Activated CD8-positive, alpha-beta T cell treated with anti-CD3 and anti-CD28 coated beads for 36 hours (primary cell): ENCODE data around the gene MAPK4. TPM values are rescaled to one million over a fixed set of nuclear protein-coding genes. Genes with fewer than 3 reads are reported as not detected.
"Not testable (repeated sequence)": the region's sequence is repeated elsewhere in the genome, so short reads cannot be mapped to it uniquely, and the experiment has no call there.

Source experiments
- ATAC-seq: fragments of 200-7000 bp; cut with Tn5 transposase; one replicate; pipeline ENCODE4 v1.10.0; 2021; ENCODE audit warnings: mild to moderate bottlenecking, moderate library complexity
- CTCF ChIA-PET: fragments of 350-600 bp; sonication (Branson Sonifier 250); formaldehyde crosslinking; loops from one replicate; lab custom pipeline; 2021; ENCODE audit warnings: antibody characterized with exemption; lab: Charles Lee
- POLR2A ChIA-PET: fragments of 350-600 bp; sonication (Branson Sonifier 250); formaldehyde crosslinking; loops from one replicate; lab custom pipeline; 2021; ENCODE audit warnings: antibody characterized with exemption; lab: Charles Lee
- DNase-seq: peaks from one replicate; pipeline ENCODE4 v3.0.0-alpha.2; 2020
- H3K27ac Mint-ChIP-seq: one replicate; pipeline ENCODE4 v1.8.0; 2021; ENCODE audit warnings: mild to moderate bottlenecking, mixed read lengths
- H3K27me3 Mint-ChIP-seq: one replicate; pipeline ENCODE4 v1.8.0; 2021; ENCODE audit warnings: mixed read lengths
- H3K36me3 Mint-ChIP-seq: one replicate; pipeline ENCODE4 v1.8.0; 2021; ENCODE audit warnings: low read depth, mixed read lengths
- H3K4me1 Mint-ChIP-seq: one replicate; pipeline ENCODE4 v1.8.0; 2021; ENCODE audit warnings: low read depth, mixed read lengths
- H3K4me3 Mint-ChIP-seq: one replicate; pipeline ENCODE4 v1.8.0; 2021; ENCODE audit warnings: mild to moderate bottlenecking, moderate library complexity, mixed read lengths
- H3K9me3 Mint-ChIP-seq: one replicate; pipeline ENCODE4 v1.8.0; 2021; ENCODE audit warnings: mixed read lengths
- intact Hi-C: fragments of 100-400 bp; cut with micrococcal nuclease; formaldehyde crosslinking; loops from one replicate; pipeline ENCODE4 v1.10.0; 2022
- total RNA-seq, 2 experiments: library from RNA; stranded (reverse); gene quantifications; one replicate each; pipeline ENCODE4 v1.2.3, GENCODE V29; 2021
- TF ChIP-seq, protein P1 (sequence below): fragments of 200-600 bp; IDR thresholded peaks from one replicate; pipeline ENCODE4 v1.8.0; 2022; ENCODE audit warnings: antibody characterized with exemption, mild to moderate bottlenecking

The MAPK4 gene
- total RNA-seq, 2 experiments from 2014 or later = not detected

DNA sequence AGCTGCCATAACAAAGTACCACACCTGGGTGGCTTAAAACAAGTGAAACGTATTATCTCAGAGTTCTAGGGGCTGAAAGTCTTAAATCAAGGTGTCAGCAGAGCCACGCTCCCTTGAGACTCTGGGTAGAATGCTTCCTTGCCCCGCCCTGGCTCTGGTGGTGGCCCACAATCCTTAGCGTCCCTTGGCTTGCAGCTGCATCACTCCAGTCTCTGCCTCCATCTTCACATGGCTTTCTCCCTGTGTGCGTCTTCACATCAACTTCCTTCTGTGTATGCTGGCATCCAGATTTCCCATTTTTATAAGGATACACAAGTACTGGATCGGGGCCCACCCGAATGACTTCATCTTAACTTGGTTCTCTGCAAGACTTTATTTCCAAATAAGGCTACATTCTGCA, 197.5 kb downstream of the MAPK4 start:
- TF ChIP-seq, protein P1, sequence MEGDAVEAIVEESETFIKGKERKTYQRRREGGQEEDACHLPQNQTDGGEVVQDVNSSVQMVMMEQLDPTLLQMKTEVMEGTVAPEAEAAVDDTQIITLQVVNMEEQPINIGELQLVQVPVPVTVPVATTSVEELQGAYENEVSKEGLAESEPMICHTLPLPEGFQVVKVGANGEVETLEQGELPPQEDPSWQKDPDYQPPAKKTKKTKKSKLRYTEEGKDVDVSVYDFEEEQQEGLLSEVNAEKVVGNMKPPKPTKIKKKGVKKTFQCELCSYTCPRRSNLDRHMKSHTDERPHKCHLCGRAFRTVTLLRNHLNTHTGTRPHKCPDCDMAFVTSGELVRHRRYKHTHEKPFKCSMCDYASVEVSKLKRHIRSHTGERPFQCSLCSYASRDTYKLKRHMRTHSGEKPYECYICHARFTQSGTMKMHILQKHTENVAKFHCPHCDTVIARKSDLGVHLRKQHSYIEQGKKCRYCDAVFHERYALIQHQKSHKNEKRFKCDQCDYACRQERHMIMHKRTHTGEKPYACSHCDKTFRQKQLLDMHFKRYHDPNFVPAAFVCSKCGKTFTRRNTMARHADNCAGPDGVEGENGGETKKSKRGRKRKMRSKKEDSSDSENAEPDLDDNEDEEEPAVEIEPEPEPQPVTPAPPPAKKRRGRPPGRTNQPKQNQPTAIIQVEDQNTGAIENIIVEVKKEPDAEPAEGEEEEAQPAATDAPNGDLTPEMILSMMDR = no peak
- Mint-ChIP-seq H3K9me3 (no peaks in the 10 kb centered on the region), H3K27me3 (peaks cover 8% of the 10 kb centered on the region), H3K36me3 (no peaks in the 10 kb centered on the region), H3K4me1 (no peaks in the 10 kb centered on the region), H3K4me3 (no peak overlapping the region), H3K27ac (no peak overlapping the region)
- ChIA-PET CTCF (no interaction called here), POLR2A (no interaction called here)
- intact Hi-C loops = no loop called here
- DNase-seq (no peak), ATAC-seq (no peak)

DNA sequence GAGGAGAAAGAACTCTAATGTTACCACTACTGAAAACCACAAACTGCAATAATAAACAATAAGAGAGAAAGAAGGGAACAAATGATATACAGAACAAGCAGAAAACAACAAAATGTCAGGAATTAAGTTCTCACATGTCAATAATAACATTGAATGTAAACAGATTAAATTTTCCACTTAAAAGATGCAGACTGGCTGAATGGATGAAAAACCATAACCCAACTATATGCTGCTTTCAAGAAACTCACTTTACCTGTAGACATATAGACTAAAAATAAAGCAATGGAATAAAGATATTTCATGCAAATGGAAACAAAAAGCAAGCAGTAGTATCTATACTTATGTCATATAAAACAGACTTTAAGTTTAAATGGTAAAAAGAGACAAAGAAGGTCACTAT, 209.6 kb downstream of the MAPK4 start:
- DNase-seq (no peak), ATAC-seq (no peak)
- H3K27me3 Mint-ChIP-seq = peaks cover 28% of the 10 kb centered on the region
- peaks cover 30% of the 10 kb centered on the region for H3K9me3 Mint-ChIP-seq
- H3K4me1 Mint-ChIP-seq = no peaks in the 10 kb centered on the region
- H3K4me3 Mint-ChIP-seq = no peak overlapping the region
- CTCF ChIA-PET = no interaction called here
- TF ChIP-seq, protein P1 = no peak
- H3K27ac Mint-ChIP-seq = no peak overlapping the region
- POLR2A ChIA-PET = no interaction called here
- H3K36me3 Mint-ChIP-seq = no peaks in the 10 kb centered on the region
- intact Hi-C loops = no loop called here

DNA sequence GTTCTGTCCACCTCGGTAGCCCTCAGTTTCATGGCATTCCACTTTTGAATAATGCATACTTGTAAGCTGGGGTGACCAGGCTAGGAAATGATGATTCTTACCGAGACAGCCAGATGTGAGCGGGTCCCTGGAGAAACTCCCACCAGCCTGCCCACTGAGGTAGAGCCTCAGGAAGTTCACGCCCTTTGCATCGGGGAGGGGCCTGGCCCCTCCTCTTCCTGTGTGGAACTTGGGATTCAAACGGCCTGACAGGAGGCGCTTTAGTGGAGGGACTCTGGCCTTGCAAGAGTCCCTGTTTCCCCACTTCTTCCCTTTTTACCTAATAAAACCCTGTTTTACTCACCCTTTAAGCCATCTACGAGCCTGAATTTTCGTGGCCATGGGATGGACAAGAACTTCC, 215.3 kb downstream of the MAPK4 start:
- TF ChIP-seq, protein P1 = no peak
- Mint-ChIP-seq H3K27me3 (peaks cover 12% of the 10 kb centered on the region), H3K4me3 (no peak overlapping the region), H3K9me3 (peaks cover 6% of the 10 kb centered on the region), H3K36me3 (no peaks in the 10 kb centered on the region), H3K27ac (no peak overlapping the region), H3K4me1 (no peaks in the 10 kb centered on the region)
- no peak for DNase-seq
- no peak for ATAC-seq
- POLR2A ChIA-PET = no interaction called here
- intact Hi-C loops = no loop called here
- CTCF ChIA-PET = no interaction called here

DNA sequence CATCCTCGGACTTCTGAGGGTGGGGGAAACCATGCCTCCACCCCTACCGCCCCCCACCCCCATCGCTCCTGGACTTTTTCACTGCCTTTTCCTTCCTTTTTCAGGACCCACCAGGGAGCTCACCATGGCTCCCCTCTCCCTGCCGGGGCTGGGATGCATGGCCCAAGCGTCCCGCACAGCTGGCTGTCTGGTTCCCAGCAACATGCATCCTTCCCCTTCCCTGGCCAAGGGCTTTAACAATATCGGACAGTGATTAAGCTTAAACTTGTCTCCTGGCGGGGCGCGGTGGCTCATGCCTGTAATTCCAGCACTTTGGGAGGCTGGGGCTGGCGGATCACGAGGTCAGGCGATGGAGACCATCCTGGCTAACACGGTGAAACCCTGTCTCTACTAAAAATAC, 215.8 kb downstream of the MAPK4 start:
- POLR2A ChIA-PET = no interaction called here
- no peaks in the 10 kb centered on the region for H3K4me1 Mint-ChIP-seq
- intact Hi-C loops = no loop called here

DNA sequence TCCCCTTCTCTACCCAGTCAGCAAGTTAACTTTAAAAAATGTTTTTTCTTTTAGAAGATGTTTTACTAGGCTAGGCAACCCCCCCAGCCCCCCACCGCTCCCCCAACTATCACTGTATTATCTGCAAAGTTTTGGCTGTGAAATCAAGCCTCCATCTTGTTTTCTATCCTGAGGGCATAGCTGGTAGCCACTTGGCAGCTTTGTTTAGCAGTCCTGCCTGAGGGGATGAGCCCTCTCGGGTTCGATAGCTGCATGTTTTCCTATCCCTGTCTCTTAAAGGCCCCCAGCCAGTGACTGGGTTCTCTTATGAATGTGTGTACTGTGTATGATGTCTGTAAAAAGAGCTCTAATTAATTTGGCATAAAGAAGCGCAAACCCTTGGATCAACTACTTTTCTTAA, 216.5 kb downstream of the MAPK4 start:
- no peak for DNase-seq
- intact Hi-C loops = no loop called here
- CTCF ChIA-PET = no interaction called here

More for the DNA sequence above, 215.8 kb downstream of the MAPK4 start:
- peaks cover 12% of the 10 kb centered on the region for H3K27me3 Mint-ChIP-seq
- TF ChIP-seq, protein P1 = no peak
- no peaks in the 10 kb centered on the region for H3K36me3 Mint-ChIP-seq
- no peak for DNase-seq
- H3K9me3 Mint-ChIP-seq = peaks cover under 1% of the 10 kb centered on the region
- H3K27ac Mint-ChIP-seq = no peak overlapping the region
- CTCF ChIA-PET = no interaction called here
- no peak overlapping the region for H3K4me3 Mint-ChIP-seq
- ATAC-seq = no peak

DNA sequence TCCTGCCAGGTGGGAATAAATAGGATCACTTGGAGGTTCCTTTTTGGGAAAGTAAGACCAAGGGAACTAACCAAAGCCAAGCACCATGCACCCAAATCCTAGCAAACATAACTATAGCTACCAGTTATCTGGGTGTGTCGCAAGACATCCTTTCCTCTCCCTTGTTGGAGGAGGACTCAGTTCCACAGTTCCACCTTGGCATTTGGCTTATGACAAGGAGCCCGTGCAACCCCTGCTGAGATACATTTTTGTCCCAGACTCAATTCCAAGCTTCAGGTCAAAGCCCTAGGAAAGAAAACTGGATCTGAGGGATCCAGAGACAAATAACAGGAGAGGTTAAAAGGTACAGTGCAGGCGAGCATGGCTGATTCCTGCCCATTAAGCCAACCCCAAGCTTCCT, 219.1 kb downstream of the MAPK4 start:
- intact Hi-C loops, CTCF ChIA-PET, H3K27ac Mint-ChIP-seq, H3K9me3 Mint-ChIP-seq, H3K36me3 Mint-ChIP-seq, ATAC-seq, DNase-seq, H3K4me1 Mint-ChIP-seq, POLR2A ChIA-PET, H3K4me3 Mint-ChIP-seq: not testable (repeated sequence)
- peaks cover 10% of the 10 kb centered on the region for H3K27me3 Mint-ChIP-seq

More for the DNA sequence above, 216.5 kb downstream of the MAPK4 start:
- Mint-ChIP-seq H3K9me3 (no peaks in the 10 kb centered on the region), H3K27me3 (peaks cover 11% of the 10 kb centered on the region), H3K4me3 (no peak overlapping the region), H3K4me1 (no peaks in the 10 kb centered on the region), H3K27ac (no peak overlapping the region), H3K36me3 (no peaks in the 10 kb centered on the region)
- POLR2A ChIA-PET = interaction anchor here (0.6 kb wide), 1 partner anchor 1241 kb away, joined by 4 read pairs; no protein-coding TSS in a partner anchor
- TF ChIP-seq, protein P1 = no peak
- ATAC-seq = no peak
